Muscle layer of duodenum (tissue), 2 donors: ENCODE measurements around the gene PEX13.
"Not testable (repeated sequence)": the region's sequence is repeated elsewhere in the genome, so short reads cannot be mapped to it uniquely, and the experiment has no call there.

Source experiments
- H3K27ac ChIP-seq: one replicate; pipeline ENCODE4 v1.7.0; 2013; ENCODE audit warnings: mild to moderate bottlenecking, low read length
- H3K27me3 ChIP-seq: one replicate; pipeline ENCODE4 v1.7.0; 2013; ENCODE audit warnings: low read depth, mild to moderate bottlenecking, control low read depth, low read length
- H3K36me3 ChIP-seq, 2 donors: one replicate each; pipeline ENCODE4 v1.7.0; 2013; ENCODE audit warnings: low read length in 2 of 2, control low read depth in 1 of 2, mild to moderate bottlenecking in 1 of 2; ENCODE audit not compliant: insufficient read depth in 2 of 2, control insufficient read depth in 1 of 2
- H3K4me1 ChIP-seq, 2 donors: one replicate each; pipeline ENCODE4 v1.7.0; 2013; ENCODE audit warnings: low read length in 2 of 2, mild to moderate bottlenecking in 2 of 2, control low read depth in 1 of 2, moderate library complexity in 1 of 2; ENCODE audit not compliant: insufficient read depth in 2 of 2, control insufficient read depth in 1 of 2
- H3K4me3 ChIP-seq, 2 donors: one replicate each; pipeline ENCODE4 v1.7.0; 2013; ENCODE audit warnings: low read length in 2 of 2, low read depth in 1 of 2, mild to moderate bottlenecking in 1 of 2
- H3K9me3 ChIP-seq, 2 donors: one replicate each; pipeline ENCODE4 v1.7.0; 2013; ENCODE audit warnings: low read length in 2 of 2, control low read depth in 1 of 2, mild to moderate bottlenecking in 1 of 2; ENCODE audit not compliant: control insufficient read depth in 1 of 2
- donor health status: healthy.

PEX13 gene

DNA sequence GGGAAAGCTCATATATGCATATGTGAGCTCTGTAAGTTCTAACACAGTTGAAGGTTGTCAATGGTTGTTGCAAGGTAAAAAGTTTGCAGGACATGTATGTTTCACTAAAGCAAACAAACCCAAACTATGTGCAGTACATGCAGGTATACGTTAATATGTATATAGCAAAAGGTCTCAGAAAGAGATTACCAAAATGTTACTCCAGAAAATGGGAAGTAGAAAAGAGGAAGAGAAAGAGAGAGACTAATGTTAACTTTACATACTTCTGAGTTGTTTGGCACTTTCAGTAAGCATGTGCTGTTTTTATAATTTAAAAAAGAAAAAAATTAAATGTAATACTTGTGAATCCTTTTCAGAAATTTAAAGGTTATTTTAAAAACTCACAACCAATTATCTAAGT is 32.8 kb upstream of the PEX13 start:
- Histone ChIP-seq H3K4me3 (no peak overlapping the region), H3K27ac (no peak overlapping the region), H3K4me1 (no peaks in the 10 kb centered on the region), H3K36me3 (no peaks in the 10 kb centered on the region), H3K27me3 (no peaks in the 10 kb centered on the region), H3K9me3 (no peaks in the 10 kb centered on the region)

DNA sequence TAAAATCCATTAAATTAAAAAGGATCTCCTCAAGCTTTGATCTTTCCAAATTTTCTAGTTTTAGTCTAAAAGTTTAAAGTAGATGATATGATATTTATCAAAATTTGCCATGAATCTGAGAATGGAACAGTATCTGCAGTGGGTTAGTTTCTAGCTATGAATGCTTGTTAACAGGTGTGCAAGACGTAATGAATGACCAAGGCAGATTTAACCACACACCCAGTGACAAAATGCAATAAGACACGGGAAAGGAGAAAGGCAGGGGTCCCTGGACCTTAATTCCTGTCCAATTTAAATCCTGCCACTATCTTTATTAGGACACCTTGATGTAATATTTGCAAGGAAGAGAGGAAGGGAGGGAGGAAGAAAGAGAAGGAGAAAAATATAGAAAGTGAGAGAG is 30.5 kb upstream of the PEX13 start:
- Histone ChIP-seq H3K27ac (no peak overlapping the region), H3K36me3 (no peaks in the 10 kb centered on the region), H3K4me3 (no peak overlapping the region), H3K9me3 (peaks cover 0 to 5% of the 10 kb centered on the region in 2 donors), H3K27me3 (no peaks in the 10 kb centered on the region), H3K4me1 (no peaks in the 10 kb centered on the region)

DNA sequence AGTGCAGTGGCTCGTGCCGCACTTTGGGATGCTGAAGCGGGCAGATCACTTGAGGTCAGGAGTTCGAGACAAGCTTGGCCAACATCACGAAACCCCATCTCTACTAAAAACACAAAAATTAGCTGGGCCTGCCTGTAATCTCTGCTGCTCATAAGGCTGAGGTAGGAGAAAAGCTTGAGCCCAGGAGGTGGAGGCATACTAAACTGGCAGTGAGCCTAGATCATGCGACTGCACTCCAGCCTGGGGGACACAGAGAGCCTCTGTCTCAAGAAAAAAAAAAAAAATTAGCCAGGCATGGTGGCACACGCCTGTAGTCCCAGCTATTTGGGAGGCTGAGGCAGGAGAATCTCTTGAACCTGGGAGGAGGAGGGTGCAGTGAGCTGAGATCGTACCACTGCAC is 29.9 kb upstream of the PEX13 start:
- H3K9me3 ChIP-seq, H3K27ac ChIP-seq: not testable (repeated sequence)

DNA sequence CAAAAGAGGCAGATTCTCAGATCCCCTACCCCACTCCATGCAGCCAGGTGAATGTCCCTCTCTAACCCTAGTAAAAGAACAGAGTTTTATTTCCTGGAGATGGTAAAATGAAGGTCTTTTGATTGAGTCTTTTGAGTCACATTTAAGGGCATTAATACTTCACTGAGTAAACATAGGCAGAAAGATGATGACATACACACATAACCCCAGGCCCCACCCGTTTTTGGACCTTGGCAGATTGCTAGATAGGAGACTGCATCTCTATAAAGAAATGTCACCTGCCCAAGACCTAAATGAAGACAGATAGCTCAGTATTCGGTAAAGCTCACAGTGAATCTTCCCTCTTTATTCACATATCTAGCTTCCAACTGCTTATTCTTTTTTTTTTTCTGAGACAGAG is 28.3 kb upstream of the PEX13 start:
- Histone ChIP-seq H3K9me3 (peaks cover 0 to 6% of the 10 kb centered on the region in 2 donors), H3K27me3 (no peaks in the 10 kb centered on the region), H3K36me3 (no peaks in the 10 kb centered on the region), H3K27ac (no peak overlapping the region), H3K4me1 (no peaks in the 10 kb centered on the region), H3K4me3 (no peak overlapping the region)

More for the DNA sequence above, 29.9 kb upstream of the PEX13 start:
- not testable (repeated sequence) for H3K4me1 ChIP-seq, H3K36me3 ChIP-seq, H3K4me3 ChIP-seq, H3K27me3 ChIP-seq

DNA sequence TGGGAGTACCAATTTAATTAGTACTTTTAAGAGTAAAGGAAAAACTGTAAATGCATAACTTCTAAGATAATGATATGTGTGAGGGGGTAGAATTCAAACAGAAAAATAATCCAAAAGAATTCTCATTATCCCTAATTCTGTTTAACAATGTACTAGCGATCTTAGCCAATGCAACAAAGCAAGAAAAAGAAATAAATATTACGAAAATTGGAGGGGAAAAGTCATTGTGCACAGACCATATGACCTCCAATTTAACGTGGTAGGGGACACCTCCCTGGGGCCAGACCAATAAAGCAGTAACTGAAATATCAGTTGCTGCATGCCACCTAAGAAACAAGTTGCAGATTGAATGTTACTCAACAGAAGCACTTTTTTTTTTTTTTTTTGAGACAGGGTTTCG is 25.9 kb upstream of the PEX13 start:
- Histone ChIP-seq H3K4me1 (no peaks in the 10 kb centered on the region), H3K4me3 (no peak overlapping the region), H3K36me3 (no peaks in the 10 kb centered on the region), H3K27me3 (no peaks in the 10 kb centered on the region), H3K27ac (no peak overlapping the region), H3K9me3 (peaks cover 0 to 6% of the 10 kb centered on the region in 2 donors)

DNA sequence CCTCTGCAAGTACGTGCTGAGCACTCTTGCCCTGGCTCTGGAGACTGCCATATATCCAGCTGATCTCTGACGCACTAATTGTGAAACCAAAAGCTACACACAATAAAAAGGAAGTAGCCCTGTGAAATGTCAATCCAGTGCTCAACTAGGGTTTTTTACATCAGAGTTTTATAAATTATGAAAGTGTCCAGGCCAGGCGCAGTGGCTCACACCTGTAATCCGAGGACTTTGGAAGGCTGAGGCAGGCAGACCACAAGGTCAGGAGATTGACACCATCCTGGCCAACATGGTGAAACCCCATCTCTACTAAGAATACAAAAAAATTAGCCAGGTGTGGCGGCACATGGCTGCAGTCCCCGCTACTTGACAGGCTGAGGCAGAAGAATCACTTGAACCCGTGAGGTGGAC is 24.5 kb upstream of the PEX13 start:
- Histone ChIP-seq H3K36me3 (no peaks in the 10 kb centered on the region), H3K4me3 (no peak overlapping the region), H3K4me1 (no peaks in the 10 kb centered on the region), H3K27ac (peak overlapping the region; percentile 28), H3K27me3 (no peaks in the 10 kb centered on the region), H3K9me3 (peaks cover 0 to 6% of the 10 kb centered on the region in 2 donors)

DNA sequence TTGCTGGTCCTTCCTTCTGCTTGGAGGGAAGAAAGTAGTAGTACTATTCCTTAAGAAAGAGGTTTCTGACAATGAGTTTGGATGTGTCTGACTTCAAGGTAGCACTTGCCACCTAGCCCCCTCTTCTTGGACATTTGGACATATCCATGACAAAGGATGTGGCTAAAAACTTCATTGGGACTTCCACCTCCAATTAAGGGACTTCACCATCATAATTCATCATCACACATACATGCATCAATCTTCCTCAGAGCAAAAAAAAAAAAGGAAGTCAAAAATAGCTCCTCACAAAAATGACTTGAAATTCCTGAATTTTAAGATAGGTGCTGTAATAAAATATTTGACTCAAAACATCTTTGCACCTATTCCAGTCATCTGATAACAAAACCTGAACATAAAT is 23.4 kb upstream of the PEX13 start:
- Histone ChIP-seq H3K9me3 (peaks cover 0 to 6% of the 10 kb centered on the region in 2 donors), H3K4me1 (no peaks in the 10 kb centered on the region), H3K4me3 (no peak overlapping the region), H3K36me3 (no peaks in the 10 kb centered on the region), H3K27ac (no peak overlapping the region), H3K27me3 (no peaks in the 10 kb centered on the region)

DNA sequence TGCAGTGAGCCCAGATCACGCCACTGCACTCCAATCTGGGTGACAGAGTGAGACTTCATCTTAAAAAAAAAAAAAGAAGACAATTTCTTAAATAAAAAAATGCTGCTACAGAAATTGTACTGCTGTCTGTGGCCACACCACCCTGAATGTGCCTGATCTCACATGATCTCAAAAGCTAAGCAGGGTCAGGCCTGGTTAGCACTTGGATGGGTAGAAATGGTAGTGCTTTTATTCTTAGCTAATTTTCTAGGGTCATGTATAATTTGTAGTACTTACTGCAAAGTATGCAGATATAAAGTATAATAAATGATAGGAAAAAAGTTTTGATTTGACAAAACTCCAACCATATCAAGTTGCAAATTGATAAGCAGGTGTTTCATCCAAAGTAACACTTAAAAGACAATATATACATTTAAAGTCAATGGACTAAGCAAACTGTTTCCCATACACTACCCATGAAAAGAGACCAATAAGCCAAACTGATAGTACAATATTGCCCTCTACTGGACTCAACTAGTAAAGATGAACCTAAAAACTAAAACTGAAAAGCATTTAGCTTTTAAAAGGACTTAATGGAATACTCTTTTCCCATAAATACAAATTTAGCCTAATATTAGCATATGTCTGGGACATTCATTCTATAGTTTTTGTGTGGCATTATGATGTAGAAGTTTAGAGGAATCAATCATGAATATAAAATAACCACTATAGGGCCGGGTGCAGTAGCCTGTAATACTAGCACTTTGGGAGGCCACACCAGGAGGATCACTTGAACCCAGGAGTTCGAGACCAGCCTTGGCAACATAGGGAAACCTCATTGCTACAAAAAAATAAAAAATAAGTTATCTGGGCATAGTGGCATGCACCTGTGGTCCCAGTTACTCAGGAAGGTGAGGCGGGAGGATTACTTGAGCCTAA is 18.6 kb upstream of the PEX13 start:
- Histone ChIP-seq H3K27me3 (no peaks in the 10 kb centered on the region), H3K36me3 (no peaks in the 10 kb centered on the region), H3K9me3 (no peaks in the 10 kb centered on the region), H3K27ac (no peak overlapping the region), H3K4me1 (no peaks in the 10 kb centered on the region), H3K4me3 (no peak overlapping the region)

DNA sequence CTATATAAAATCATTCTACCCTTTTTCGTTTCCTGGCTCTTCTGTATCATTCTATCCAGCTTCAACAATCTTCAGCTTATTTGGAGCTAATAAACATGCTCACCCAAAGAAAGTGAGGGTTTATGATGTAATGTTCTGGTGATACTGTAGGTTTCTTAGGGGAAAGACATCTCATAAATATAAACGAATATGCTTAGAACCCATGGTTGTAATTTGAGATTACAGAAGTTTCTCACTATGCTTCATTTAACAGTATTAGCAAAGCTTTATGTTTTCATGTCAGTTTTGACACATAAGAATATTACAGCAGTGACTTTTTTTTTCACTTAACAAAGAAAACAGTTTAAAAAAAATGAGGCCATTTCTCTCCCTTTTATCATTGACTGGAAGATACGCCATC is 11.8 kb upstream of the PEX13 start:
- H3K9me3 ChIP-seq = no peaks in the 10 kb centered on the region
- no peaks in the 10 kb centered on the region for H3K27me3 ChIP-seq
- H3K27ac ChIP-seq = no peak overlapping the region
- no peaks in the 10 kb centered on the region for H3K4me1 ChIP-seq
- no peaks in the 10 kb centered on the region for H3K36me3 ChIP-seq
- no peak overlapping the region for H3K4me3 ChIP-seq

DNA sequence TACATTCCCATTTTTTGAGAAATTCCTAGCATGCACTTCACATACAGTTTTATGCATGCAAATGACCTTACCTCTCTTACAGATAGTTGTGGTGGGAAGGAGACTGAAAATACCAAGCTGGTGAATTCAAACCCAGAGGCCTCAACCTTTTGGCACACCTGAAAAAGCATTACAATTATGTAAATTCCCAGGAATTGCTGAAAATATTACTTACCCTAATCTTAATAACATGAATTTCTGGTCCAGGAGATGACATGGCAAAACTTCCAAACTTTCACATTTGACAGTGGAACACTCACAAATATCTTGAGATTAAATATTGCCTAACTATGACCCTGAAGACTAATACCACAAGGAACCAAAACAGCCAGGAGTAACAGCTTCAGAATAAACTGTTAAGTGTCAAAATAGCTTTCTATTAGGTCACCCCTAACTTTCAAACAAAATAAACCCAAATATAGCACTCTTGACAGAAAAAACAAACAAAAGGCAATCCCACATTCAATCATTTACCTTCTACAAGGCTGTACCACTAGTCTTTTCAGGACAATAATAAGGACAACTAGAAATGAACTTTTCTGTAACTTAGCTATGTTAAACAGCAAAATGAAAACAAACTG is 10.9 kb upstream of the PEX13 start:
- H3K9me3 ChIP-seq = no peaks in the 10 kb centered on the region
- H3K27me3 ChIP-seq = no peaks in the 10 kb centered on the region
- no peaks in the 10 kb centered on the region for H3K4me1 ChIP-seq
- H3K4me3 ChIP-seq = no peak overlapping the region
- H3K36me3 ChIP-seq = no peaks in the 10 kb centered on the region
- no peak overlapping the region for H3K27ac ChIP-seq

DNA sequence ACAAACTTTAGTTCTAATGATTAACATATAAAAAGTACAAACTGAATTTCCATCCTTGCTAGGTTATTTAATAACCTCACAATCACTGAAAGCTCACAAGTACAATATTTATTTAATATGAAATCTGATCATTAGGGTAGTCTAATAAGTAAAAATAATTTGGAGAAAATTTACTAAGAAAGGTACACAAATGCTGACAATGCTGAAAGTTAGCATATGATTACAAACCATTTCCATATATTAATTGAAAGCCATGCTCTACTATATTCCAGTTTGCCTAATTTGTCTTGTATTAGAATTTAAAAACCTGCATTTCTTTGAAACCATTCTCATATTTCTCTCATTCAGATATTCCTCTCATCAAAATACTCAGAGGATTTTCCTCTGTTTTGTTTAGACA is 8.2 kb upstream of the PEX13 start:
- Histone ChIP-seq H3K27ac (no peak overlapping the region), H3K9me3 (no peaks in the 10 kb centered on the region), H3K27me3 (no peaks in the 10 kb centered on the region), H3K4me3 (no peak overlapping the region), H3K4me1 (no peaks in the 10 kb centered on the region), H3K36me3 (peaks cover 0 to 6% of the 10 kb centered on the region in 2 donors)
